HEK293T (cell line): ENCODE results near the gene RFX3.

ENCODE experiments used
- ARNT ChIP-seq: fragments of 450-650 bp; IDR thresholded peaks from 2 replicates; pipeline ENCODE4 v1.6.1; 2017; ENCODE audit warnings: mild to moderate bottlenecking
- BHLHE40 ChIP-seq: fragments of 450-650 bp; IDR thresholded peaks from 2 replicates; pipeline ENCODE4 v1.6.1; 2016; ENCODE audit warnings: mild to moderate bottlenecking, moderate library complexity, borderline replicate concordance
- ELF4 ChIP-seq: fragments of 450-650 bp; IDR thresholded peaks from 2 replicates; pipeline ENCODE4 v1.6.1; 2017; ENCODE audit warnings: antibody characterized with exemption
- FOXA1 ChIP-seq: fragments of 450-650 bp; IDR thresholded peaks from 2 replicates; pipeline ENCODE4 v1.6.1; 2016; ENCODE audit warnings: mild to moderate bottlenecking
- FOXK2 ChIP-seq: fragments of 450-650 bp; IDR thresholded peaks from 2 replicates; pipeline ENCODE4 v1.6.1; 2016; ENCODE audit warnings: mild to moderate bottlenecking
- FOXM1 ChIP-seq: fragments of 450-650 bp; IDR thresholded peaks from 2 replicates; pipeline ENCODE4 v1.6.1; 2017; ENCODE audit warnings: mild to moderate bottlenecking, borderline replicate concordance
- HDGF ChIP-seq: fragments of 450-650 bp; IDR thresholded peaks from 2 replicates; pipeline ENCODE4 v1.6.1; 2017; ENCODE audit warnings: antibody characterized with exemption, borderline replicate concordance
- L3MBTL2 ChIP-seq: fragments of 450-650 bp; conservative IDR thresholded peaks from 2 replicates; pipeline ENCODE4 v1.6.1; 2016; ENCODE audit warnings: mild to moderate bottlenecking
- LEF1 ChIP-seq: fragments of 450-650 bp; IDR thresholded peaks from 2 replicates; pipeline ENCODE4 v1.6.1; 2017; ENCODE audit warnings: mild to moderate bottlenecking, borderline replicate concordance
- NFRKB ChIP-seq: fragments of 450-650 bp; IDR thresholded peaks from 2 replicates; pipeline ENCODE4 v1.6.1; 2016; ENCODE audit warnings: mild to moderate bottlenecking, moderate library complexity
- SP1 ChIP-seq: fragments of 450-650 bp; IDR thresholded peaks from 2 replicates; pipeline ENCODE4 v1.6.1; 2017
- TARDBP ChIP-seq: fragments of 450-650 bp; IDR thresholded peaks from 2 replicates; pipeline ENCODE4 v1.6.1; 2016
- ZNF384 ChIP-seq: fragments of 450-650 bp; IDR thresholded peaks from 2 replicates; pipeline ENCODE4 v1.6.1; 2016

DNA sequence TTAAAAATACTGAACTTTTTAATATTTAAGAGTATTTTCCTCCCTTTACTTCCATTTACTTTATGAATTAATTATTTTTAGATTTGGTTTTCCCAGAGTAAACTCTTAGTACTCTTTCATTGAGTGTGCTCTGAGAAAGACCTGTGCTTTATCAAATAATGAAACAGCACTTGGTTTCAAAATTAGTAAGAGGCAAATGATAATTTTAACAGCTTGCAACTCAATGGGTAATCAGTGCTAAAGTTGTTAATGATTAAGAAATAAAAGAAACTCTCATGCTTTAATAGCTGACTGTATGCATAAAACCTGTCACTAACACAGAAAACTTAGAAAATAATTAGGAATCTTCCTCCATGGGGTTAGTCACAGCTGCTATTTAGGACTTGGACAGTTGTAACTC lies 244.4 kb downstream of the RFX3 start:
- TF ChIP-seq ARNT = no peak
- no peak for TF ChIP-seq SP1
- TF ChIP-seq ELF4 = no peak
- no peak for TF ChIP-seq FOXA1
- no peak for TF ChIP-seq NFRKB
- no peak for TF ChIP-seq BHLHE40
- no peak for TF ChIP-seq FOXM1
- TF ChIP-seq FOXK2 = no peak
- no peak for TF ChIP-seq LEF1
- TF ChIP-seq TARDBP = no peak
- no peak for TF ChIP-seq ZNF384
- TF ChIP-seq HDGF = no peak
- TF ChIP-seq L3MBTL2 = no peak
